Dermis blood vessel endothelial cell (primary cell): Measurements from ENCODE around the gene SPON1. TPM values are rescaled to one million over a fixed set of nuclear protein-coding genes. Genes with fewer than 3 reads are reported as not detected.
A peak's percentile ranks its signal among the peaks of the same experiment; 100 is the strongest.

ENCODE experiments used
- DNase-seq: peaks from one replicate; pipeline ENCODE4 v3.0.0; 2010
- total RNA-seq: library from RNA; depleted of rRNA; stranded (reverse); fragments of >200 nt; gene quantifications from 2 replicates; pipeline ENCODE4 v1.2.3, GENCODE V29; 2014

SPON1 gene
- total RNA-seq, 1 donor from 2014 or later: 0.17 TPM

DNA sequence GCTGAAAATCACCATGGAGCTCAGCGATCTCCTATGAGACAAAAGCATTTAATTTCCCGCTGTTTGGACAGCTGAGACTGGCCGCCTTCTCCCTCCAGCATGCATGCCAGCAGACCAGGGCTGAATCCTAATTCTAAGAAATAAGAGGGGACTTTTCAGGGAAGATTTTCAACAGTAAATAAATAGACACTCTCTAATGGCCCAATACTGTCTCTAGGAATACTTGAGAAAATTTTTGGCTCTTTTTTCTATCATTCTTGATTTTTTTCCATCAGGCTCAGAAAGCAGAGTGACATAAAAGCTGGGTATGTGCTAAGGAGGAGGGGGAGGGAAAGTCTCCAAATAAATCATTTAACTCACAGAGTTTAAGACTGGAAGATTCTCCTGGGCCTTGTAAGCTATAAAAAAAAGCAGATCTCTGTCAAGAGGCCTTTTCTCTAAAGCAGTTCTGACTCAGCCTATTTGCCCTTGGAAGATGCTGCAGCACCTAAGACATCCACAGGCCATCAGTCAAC lies 17.6 kb upstream of the SPON1 start:
- no peak for DNase-seq

DNA sequence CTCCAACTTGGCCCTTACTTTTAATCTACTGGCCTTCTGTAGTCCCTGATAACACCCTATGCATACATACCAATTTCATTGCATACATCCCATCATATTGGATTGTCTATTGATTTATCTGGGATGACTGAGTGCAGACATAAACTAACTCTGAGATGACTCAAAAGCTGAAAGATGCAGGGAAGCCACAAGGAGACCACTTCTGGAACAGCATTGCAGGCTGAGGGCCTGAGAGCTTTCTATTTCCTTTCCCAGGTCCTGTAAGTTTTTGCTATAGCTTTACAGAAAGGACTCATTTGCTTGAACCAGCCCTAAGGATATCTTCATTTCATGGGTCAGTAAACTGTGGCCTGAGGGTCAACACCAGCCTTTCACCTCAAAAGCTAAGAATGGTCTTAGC lies 15.1 kb upstream of the SPON1 start:
- DNase-seq: no peak

DNA sequence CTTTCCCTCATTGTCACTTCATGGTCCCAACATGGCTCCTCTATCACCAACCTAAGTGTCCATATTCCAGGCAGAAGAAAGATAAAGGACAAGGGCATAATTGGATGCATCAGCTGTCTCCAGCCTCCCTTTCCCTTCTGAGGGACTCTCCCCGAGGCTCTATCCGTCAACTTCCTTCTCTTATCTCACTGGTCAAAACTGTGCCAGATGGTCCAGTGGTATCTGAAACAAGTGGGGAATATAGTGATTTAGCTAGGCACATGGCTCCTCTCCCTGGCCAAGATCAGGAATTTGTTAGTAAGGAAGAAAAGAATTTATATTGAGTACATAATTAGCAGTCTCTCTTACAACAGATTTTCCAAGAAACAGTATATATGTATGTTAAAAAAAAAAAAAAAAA lies 12.6 kb upstream of the SPON1 start:
- no peak for DNase-seq

DNA sequence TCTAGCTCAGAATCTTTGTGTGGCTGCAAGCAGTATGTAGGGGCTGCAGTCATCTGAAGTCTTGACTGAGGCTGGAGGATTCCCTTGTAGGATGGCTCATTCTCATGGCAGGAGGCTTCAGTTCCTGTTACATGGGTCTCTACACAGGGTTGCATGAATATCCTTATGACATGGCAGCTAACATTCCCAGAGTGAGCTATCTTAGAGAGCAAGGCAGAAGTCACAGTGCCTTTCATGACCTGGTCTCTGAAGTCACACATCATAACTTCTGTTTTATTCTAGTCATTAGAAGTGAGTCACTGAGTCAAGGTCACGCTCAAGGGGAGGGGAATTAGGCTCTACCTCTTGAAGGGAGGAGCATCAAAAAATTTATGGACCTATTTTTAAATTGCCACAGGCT lies 10.3 kb upstream of the SPON1 start:
- no peak for DNase-seq

DNA sequence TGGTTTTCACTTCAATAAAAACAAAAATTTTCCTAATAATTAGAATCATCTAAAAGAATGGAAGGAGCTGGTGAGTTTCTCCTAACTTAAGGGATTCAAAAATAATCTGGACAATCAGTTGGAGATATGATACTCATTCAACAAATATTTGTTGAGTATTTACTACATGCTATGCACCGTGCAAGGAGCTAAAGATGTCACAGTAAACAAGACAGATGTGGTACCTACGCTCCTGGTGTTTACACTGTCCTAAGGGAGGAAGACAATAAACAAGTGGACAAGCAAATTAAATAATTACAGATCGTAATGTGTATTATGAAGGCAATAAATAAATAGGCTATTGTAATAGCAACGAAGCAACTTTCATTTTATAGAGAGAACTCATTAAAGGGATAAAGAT lies 9.9 kb upstream of the SPON1 start:
- DNase-seq: no peak

DNA sequence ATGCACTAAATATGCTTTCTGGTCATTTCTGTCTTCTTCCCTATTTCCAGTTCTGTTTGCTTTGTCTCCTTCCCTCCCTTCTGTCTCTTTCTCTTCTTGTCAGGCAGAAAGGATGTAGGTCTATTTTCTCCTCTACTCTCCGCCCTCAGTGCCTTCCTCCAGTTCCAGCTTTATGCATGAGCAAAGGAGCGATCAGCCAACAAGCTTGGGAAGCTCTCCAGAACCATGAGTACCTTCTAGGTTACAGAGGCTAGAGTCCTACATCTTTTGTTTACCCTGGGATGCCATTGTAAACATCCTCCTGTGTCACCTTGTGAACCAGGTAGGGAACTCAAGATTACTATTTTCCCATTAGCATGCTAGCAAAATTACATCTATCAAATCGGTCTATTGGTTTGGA lies 7.9 kb upstream of the SPON1 start:
- DNase-seq: no peak

DNA sequence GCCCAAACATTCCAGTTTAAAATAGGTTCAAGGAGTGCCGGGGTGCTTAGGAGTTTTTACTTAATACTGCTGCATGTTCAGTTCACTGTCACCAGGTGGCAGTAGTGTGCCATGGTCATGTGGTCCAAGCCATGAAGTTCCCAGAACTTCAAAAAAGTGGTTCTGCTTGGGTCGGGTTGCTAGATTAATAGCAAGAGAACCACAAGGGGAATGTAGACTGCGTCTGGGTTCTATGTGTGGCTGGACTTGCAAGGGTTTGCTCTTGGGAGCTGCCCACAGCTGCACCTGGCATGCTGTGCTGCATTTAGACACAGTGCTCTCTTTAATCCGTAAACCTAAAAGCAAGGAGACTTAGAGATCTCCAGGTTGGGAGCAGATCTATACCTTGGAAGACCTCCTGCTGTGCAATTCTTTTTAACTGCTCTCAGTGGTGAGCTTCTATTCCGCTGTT lies 6.5 kb upstream of the SPON1 start:
- DNase-seq: peak; percentile 83

DNA sequence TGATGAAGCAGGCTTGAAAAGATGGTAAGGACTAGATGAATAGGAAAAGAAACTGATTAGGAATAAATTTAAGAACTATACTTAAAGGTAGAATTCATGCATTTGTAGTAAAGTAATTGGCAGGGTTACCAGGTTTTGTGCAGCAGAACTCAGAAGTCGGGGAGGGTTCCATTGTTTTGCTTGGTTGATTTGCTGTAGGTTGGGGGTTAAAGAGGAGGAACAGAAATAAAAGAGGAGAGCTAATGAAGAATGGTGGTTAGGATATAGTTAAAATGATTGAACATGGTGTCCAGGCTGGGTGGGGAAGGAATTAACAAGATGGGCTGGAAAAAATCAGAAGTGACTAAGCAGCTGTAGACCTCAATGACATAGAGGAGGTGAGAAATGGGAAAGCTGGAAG lies 5.5 kb upstream of the SPON1 start:
- no peak for DNase-seq

DNA sequence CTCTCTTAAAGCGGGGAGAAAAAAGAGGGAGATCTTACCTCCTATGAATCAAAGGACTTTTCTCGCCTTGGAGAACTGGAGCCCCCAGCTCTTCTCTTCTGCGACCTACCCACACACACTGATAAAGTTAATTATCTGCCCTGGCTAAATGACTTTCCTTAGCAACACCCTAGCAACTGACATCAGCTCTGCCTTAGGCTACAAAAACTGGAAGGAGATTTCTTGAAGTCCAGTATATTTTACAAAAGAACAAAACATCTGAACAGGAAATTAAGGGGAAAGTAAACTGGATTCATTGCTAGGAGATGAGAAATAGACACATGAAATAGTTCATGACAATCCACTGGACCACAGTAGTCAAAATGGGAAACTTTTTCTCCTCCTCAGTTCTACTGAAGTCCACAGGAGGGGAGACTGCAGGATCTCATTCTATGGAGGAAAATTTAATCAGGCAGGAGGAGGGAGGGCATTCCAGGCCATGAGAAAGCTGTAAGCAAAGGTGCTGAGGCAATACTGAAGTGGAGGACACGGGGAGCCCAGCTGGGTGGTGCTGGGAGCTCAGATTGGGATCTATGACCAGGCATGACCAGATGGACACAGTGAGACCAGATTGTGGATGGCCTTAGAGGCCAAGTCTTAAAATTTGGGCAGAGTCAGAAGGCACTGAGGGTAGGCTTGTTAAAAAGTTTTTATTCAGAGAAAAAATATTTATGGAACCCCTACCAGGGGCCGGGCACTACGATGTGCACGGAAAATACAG lies 3.7 kb upstream of the SPON1 start:
- no peak for DNase-seq

DNA sequence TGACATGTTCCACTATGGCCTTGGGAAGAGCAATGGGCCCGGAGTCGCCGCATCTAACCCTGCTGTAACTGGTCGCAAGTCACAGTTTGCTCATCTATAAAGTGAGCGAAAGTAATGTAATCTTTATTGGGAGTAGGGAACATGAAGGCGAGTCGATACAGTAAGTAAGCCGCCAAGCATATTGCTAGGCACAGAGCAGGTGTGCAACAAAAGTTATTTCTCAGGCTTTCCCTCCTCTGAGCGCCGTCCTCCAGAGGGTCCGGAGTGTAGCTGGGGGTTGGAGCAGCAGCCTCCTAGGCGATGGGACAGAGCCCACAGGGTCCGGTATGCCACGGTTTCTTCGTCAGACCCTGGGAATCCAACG lies 343 bp upstream of the SPON1 start:
- DNase-seq: no peak

DNA sequence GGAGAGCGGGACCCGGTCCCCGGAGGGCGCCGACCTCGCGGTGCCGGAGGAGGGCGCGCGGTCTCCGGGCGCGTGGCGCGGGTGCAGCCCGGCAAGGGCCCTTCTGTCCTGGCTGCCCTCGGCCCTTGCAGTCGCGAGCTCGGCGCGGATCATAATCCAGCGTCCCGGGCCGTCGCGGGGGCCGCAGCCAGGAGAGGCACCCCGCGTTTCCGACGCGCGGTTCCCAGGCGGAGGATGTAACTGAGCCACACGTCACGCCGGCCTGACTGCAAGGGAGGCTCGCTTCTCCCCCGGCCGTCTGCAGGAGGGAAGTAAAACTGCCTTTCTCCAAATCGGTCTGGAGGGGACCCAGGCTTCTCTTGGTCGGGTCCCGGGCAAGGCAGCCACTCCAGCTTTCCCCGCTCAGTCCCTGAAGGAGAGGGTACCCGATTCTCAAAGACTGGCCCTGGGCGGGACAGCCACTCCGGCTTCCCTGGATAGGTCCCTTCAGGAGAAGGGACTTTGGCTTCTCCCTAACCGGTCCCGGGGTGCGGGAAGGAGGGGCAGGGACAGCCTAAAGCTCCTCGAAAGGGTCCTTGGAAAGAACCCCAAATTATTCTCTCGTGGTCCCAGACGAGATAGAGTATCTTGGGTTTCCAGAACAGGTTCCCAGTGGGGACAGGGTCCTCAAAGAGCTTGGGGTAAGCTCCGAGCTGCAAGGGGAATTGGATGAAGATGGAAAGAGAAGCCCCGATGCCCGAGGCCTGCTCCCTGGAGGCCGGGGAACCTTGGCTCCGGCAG lies 836 bp downstream of the SPON1 start:
- peak; percentile 9 for DNase-seq

DNA sequence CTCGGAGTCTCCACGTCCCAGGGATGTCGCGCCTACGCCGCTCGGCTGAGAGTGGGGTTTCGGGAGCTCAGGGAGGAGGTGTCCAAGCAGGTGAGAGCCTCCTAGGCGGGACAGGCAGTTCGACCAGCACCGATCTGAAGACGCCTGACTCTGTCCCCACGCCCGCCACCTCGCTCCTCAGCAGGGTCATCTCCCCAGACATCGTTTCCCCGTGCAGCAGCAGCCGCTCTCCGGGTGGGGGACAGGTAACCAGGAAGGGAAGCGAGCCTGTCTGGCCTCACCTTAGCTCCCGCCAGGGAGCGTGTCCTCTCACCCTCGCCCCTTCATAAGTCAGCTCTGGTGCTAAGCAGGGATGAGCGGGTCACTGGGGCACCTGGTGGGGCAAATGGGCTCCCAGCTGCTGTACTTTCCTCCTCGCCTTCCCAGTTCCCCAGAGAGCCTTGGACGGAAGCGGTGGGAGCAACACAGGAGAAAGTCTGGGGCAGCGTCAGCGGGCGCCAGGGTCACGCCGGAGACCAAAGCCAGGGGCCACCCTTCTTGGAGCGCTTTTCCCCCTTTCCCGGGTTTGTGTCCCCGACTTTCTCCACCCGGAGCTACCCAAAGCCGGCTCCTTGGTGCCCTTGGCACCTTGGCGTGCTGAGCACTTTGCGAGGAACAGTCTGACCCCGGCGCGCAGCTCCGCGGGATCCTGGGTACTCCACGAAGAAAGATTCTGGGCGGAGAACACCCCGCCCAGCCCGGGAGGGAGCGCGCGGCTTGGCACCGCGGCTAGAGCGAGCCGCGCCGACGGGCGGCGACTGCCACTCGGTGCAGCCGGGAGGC lies 1.6 kb downstream of the SPON1 start:
- no peak for DNase-seq

DNA sequence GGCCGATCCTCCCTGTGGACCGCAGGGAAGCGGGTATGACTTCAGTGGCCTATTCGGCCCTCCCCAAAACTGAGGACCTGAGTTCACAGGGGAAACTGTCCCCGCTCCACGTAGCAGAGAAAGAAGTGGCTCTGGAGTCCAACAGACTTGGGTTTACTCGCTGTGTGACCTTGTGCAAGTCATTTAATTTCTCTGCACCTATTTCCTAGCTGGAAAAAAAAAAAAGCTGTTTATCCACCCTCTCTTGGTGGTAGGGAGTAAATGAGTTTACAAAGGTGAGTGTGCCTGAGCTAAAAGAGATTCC lies 2.2 kb downstream of the SPON1 start:
- no peak for DNase-seq

DNA sequence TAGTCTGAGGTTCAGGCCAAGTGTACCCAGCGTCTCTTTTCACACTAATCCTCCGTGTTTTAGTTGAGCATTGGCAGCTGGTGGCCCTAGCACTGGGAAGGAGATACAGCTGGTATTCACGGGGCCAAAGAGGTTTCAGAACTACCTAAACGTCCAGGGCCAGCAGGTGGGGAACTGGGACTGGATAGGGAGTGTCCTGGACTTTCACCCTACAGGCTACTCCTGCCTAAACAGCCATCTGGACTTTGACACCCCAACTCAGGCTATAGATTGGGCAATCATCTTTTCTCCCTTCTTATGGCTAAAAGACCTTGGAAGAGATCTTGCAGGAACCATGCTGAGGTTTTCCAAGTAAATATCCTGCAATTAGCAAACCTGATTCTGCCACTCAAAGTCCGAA lies 2.8 kb downstream of the SPON1 start:
- DNase-seq: no peak

DNA sequence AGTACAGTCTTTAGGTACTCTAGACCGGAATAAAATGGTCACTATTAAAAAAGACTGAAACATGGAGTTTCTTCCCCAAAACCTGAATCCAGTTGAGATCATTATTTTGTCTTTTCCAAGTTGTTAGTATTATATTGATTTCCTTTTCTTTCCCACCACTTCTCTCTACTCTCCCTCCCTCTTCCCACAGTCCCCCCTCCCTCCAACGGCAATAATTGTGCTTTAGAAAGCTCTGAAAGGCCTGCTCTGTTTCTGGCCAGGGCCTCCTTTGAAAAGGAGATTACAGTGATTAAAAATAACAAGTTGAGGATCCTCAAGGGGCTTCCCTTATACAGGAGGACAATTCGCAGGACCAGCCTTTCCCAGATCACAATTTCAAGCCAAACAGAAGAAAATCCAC lies 3.5 kb downstream of the SPON1 start:
- no peak for DNase-seq

DNA sequence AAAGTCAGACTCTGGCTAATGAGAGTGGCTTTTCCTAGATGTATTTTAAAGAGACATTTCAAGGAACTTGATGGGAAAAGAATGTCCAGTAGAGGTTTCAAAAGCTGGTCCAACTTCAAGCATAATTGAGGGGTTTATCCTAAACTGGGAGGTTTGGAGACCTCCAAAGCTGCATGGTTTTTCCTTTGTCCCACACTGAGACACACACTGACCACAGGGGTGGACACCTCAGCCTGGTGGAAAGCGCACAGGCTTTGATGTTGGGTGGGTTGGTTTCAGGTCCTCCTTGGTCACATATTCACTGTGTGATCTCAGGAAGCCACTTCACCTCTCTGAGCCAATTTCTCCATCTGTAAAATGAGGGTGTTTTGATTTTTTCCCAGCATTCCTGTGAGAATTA lies 4.0 kb downstream of the SPON1 start:
- DNase-seq: no peak

DNA sequence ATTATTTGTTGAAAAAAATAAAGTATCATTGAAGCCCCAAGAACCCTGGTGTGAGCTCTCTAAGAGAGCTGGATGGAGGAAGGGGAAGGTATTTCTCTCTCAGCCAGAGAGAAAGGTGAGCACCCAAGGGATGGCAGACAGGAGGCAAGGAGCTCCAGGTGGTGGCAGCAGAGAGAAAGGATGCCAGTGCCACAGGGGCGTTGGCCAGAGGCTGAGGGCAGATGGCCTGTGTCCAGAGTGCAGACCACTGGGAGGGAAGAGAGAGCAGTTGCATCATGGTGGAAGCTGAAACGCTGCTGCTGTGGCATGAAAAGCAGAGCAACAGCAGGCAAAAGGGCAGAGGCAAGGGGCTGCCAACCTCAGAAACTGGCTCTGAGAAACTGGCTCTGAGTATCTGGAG lies 8.5 kb downstream of the SPON1 start:
- DNase-seq: no peak

DNA sequence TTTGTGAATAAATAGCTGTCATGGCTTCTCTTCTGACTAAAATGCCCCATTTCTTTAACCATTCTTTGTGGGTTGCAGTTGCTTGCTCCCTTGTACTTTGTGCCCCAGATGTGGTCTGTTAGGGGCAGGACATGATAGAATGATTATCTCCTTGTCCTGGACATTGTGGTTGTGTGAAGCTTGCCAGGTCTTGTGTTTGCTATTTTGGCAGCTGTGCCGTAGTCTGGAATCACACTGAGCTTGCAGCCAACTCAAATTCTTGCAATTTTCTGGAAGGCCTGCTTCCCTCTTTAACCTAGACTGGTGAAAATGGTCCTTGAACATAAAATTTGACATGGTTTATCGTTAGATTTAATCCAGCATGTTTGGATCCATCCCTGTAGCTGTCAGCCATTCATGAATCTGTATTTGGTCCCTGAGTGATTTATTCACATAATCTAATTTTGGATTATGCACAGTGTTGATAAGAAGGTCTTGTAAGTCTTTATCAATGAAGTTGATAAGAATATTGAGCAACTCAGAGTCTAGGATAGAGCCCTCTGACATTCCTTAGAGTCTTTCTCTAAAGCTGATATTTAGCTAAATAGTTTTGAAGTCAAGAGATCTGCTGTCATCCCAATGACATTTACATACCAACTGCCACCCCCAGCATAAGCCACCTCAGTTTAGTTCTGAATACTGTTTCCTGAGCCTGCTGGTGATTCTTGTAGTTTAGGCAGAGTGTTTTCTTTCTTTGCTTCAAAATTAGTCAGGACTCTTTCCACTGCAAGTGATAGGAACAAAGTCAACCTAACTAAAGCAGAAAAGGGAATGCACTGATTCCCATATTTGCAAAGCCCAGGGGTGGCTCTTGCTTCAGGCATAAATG lies 9.8 kb downstream of the SPON1 start:
- DNase-seq: no peak

DNA sequence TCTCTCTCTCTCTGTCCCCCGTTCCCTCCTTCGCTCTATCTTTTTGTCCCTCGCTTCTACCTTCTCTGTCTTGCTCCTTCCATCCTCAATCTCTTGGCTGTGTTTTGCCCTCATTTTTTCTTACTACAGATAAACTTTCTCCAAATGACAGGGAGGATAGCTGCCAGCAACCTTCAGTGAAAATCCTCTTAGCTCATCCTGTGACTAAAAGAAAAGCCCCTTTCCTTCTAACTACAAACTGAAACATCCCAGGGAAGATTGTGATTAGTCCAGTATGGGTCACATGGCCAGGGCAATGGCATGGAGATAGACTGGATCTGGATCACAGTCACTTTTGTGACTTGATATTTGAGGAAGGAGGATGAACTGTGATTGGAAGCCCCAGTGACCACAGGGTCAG lies 10.4 kb downstream of the SPON1 start:
- DNase-seq: no peak

DNA sequence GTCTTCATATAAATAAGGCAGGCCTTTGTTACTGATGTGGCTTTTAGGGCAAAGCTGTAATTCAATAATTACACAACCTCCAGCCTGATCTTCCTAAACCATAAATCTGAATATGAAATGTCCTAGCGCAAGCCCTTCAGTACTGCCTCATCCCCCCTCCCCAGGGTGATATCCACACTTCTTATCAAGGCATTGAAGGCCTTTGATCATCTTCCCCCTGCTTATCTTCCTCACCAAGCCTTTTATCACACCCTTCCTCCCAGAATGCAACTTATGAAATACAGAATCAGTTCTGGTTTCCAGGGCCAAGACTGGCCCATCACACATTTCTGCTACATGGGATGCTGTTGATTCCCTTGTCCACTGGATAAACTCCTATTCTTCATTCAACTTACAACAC lies 12.1 kb downstream of the SPON1 start:
- DNase-seq: no peak

DNA sequence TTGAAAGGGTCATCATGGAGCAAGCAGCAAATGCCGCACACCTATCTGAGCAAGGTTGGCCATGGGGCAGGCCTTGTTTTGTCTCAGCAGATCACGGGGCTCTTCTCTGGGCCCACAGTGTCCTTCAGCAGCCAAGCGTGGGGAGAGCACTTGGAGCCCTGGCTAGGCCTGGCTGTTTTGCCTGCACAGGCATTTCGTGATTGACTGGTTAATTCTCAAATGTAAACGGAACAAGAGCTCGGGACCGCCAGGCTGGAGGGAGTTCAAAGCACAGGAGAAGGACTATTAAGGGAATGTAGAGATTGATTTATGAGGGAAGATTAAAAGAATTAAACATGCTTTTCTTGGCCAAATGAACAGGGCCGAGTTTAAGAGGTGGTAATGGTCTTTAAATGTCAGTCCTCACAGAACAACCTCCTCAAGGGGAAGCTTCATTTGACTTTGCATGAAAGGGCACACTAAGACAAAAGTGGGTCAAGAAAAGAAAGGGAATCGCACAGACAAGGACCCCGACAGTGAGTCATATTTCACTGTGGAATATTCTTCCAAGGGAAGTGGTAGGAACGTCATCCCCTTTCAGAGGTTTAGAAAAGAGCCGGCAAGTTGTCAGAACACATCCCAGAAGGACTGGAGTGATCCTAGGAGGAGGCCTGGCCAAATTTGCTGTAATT lies 20.7 kb downstream of the SPON1 start:
- no peak for DNase-seq
